Pancreas (tissue), 10 donors: ENCODE data around the gene SORL1-AS1.
A peak's percentile ranks its signal among the peaks of the same experiment; 100 is the strongest.

Experiments
- ATAC-seq, 4 donors: fragments of 200-7000 bp; cut with Tn5 transposase; one replicate each; pipeline versions ENCODE4 v1.8.0 to v1.9.1; 2020; ENCODE audit warnings: mild to moderate bottlenecking in 4 of 4, moderate library complexity in 4 of 4
- DNase-seq, 6 donors: peaks; one replicate each; pipeline ENCODE4 v3.0.0-alpha.2; 2020
- FAIRE-seq: peaks from 2 replicates; lab custom pipeline; 2012; peaks lifted over from hg19 to GRCh38; lab: Jason Lieb, UNC
- H3K27ac ChIP-seq, 4 donors: fragments of 200-600 bp; sonication (generic); 1 replicate in 3 of 4; 2 replicates in 1 of 4; pipeline versions ENCODE4 v1.5.0 to v1.8.0; 2020
- H3K27me3 ChIP-seq, 4 donors: fragments of 200-600 bp; one replicate each; pipeline ENCODE4 v1.8.0; 2021
- H3K36me3 ChIP-seq, 3 donors: fragments of 200-600 bp; sonication (generic) in 1 of 3; one replicate each; pipeline versions ENCODE4 v1.5.0 to v1.8.0; 2020 to 2021
- H3K4me1 ChIP-seq, 3 donors: fragments of 200-600 bp; one replicate each; pipeline ENCODE4 v1.8.0; 2021
- H3K4me3 ChIP-seq, 4 donors: fragments of 200-600 bp; sonication (generic) in 2 of 4; one replicate each; pipeline versions ENCODE4 v1.5.0 to v1.8.0; 2020 to 2021
- H3K9me3 ChIP-seq, 4 donors: fragments of 200-600 bp; one replicate each; pipeline ENCODE4 v1.8.0; 2021
- WGBS, 2 donors: extraction: QIAGEN DNeasy Blood & Tissue Kit; methylation state at CpG; one replicate each; pipeline ENCODE4 v1.1.7; 2013; 5-methylcytosine and 5-hydroxymethylcytosine counted together
- intact Hi-C, 3 donors: fragments of 100-400 bp; cut with DNase I; formaldehyde crosslinking; loops; one replicate each; pipeline versions ENCODE4 v1.11.1 to v1.14.2; 2022
- TF ChIP-seq, protein P1 (sequence below), 4 donors: fragments of 200-600 bp; sonication (generic) in 3 of 4; IDR thresholded peaks; one replicate each; pipeline versions ENCODE4 v1.5.0 to v1.8.0; 2021; ENCODE audit warnings: antibody characterized with exemption in 4 of 4
- donor health status: healthy with polysubstance abuse.
- donor health status: DM: no; HTN: no; CAD: no; lungs with moderate emphysema.
- donor health status: DM: no; HTN: no; CAD: no.
- donor health status: control.
- donor health status: control.
- donor health status: Bipolar disorder and iron deficiency.
- donor health status: DM: yes; HTN: yes; CAD: no.
- donor health status: DM: no; HTN: no; CAD: no.
- donor health status: DM: no; HTN: no; CAD: no.
- donor health status: DM: yes; HTN: yes; CAD: no.

Gene SORL1-AS1

DNA sequence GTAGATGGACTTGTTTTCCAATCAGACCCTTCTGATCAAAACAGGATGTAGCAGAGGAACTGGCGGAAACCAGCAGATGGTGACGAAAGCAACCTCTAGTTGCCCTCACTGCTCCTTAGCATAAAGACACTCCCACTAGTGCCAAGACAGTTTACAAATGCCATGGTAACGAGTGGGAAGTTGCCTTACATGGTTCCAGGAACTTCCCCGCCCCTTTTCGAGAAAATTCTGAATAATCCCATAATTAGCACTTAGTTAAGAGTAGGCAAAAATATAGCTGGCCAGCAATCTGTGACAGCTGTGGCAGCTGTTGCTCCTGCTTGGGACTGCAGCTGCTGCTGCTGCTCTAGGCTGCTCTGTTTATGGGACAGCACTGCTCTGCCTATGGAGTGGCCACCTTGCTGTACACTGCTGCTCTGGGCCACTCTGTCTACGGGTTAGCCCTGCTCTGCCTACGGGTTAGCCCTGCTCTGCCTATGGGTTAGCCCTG lies 34.1 kb downstream of the SORL1-AS1 start:
- DNase-seq: peak in 1 of 6 donors; percentile 21
- Histone ChIP-seq H3K36me3 (no peaks in the 10 kb centered on the region), H3K4me3 (no peak overlapping the region), H3K9me3 (no peaks in the 10 kb centered on the region), H3K4me1 (peaks cover 0 to 17% (median 0%) of the 10 kb centered on the region in 3 donors), H3K27ac (no peak overlapping the region), H3K27me3 (no peaks in the 10 kb centered on the region)
- FAIRE-seq: no peak
- 58 to 75% methylated on average over 7 of the region's 7 CpGs for WGBS, 2 donors
- TF ChIP-seq, protein P1, sequence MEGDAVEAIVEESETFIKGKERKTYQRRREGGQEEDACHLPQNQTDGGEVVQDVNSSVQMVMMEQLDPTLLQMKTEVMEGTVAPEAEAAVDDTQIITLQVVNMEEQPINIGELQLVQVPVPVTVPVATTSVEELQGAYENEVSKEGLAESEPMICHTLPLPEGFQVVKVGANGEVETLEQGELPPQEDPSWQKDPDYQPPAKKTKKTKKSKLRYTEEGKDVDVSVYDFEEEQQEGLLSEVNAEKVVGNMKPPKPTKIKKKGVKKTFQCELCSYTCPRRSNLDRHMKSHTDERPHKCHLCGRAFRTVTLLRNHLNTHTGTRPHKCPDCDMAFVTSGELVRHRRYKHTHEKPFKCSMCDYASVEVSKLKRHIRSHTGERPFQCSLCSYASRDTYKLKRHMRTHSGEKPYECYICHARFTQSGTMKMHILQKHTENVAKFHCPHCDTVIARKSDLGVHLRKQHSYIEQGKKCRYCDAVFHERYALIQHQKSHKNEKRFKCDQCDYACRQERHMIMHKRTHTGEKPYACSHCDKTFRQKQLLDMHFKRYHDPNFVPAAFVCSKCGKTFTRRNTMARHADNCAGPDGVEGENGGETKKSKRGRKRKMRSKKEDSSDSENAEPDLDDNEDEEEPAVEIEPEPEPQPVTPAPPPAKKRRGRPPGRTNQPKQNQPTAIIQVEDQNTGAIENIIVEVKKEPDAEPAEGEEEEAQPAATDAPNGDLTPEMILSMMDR (IDR thresholded peaks at IDR 0.05): no peak
- intact Hi-C loops: no loop called here
- ATAC-seq: peak in 3 of 4 donors; percentile 46 to 71 (median 50)

DNA sequence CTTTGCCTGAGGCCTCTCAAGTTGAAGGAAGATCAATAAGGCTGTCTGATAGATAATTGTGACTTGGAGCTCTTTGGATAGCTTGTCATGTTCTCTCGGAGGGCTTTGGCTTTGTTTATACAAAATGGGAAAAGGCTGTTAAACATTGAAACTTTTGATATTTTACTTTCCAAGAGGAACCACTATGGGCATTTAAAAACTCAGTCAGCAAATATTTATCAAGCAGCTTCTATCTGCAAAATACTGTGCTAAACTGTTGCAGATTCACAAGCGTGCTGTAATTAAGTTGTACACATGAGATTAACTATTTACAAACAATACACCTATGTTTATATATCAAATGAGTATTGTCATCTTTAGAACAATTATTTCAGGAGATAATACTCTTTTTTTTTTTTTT lies 35.2 kb downstream of the SORL1-AS1 start:
- Histone ChIP-seq H3K27me3 (no peaks in the 10 kb centered on the region), H3K4me3 (no peak overlapping the region), H3K36me3 (no peaks in the 10 kb centered on the region), H3K4me1 (peaks cover 0 to 17% (median 0%) of the 10 kb centered on the region in 3 donors), H3K9me3 (no peaks in the 10 kb centered on the region), H3K27ac (peak overlapping the region in 2 of 4 donors; percentile 29 to 69)
- intact Hi-C loops: no loop called here
- ATAC-seq: peak in 1 of 4 donors; percentile 9
- no peak for FAIRE-seq
- 46 to 53% methylated on average over 2 of the region's 2 CpGs for WGBS, 2 donors
- no peak for DNase-seq
- TF ChIP-seq, protein P1 (IDR thresholded peaks at IDR 0.05): no peak

DNA sequence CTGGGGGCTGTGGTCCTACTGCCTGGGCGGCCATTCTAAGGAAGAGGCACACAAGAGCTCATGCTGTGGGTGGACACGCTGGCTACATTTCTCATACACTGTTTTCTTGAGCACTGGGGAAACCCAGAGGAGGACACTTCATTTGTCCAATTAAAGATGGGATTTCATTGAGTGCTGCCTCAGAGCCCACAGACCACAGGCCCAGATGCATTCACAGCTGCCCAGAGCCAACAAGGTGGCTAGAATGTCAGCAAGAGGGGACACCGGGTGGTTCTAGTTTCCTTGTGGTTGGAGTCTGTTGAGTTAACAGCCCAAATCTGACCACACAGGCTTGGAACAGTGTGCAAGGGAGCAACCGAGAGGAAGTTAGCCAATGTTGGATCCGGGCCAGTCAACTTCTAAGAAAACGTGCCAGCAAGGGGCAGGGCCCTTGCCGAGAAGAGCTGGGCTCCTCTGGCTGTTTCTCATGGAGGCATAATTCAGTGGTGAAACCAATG lies 35.7 kb downstream of the SORL1-AS1 start:
- Histone ChIP-seq H3K27me3 (no peaks in the 10 kb centered on the region), H3K4me1 (peaks cover 0 to 17% (median 0%) of the 10 kb centered on the region in 3 donors), H3K4me3 (no peak overlapping the region), H3K27ac (peak overlapping the region in 2 of 4 donors; percentile 29 to 69), H3K36me3 (no peaks in the 10 kb centered on the region), H3K9me3 (no peaks in the 10 kb centered on the region)
- FAIRE-seq: peak; percentile 37
- WGBS, 2 donors: 28 to 34% methylated on average over 7 of the region's 7 CpGs
- TF ChIP-seq, protein P1 (IDR thresholded peaks at IDR 0.05): no peak
- DNase-seq: peak; percentile 60 to 80 (median 71)
- peak; percentile 71 to 93 (median 92) for ATAC-seq
- intact Hi-C loops: no loop called here

DNA sequence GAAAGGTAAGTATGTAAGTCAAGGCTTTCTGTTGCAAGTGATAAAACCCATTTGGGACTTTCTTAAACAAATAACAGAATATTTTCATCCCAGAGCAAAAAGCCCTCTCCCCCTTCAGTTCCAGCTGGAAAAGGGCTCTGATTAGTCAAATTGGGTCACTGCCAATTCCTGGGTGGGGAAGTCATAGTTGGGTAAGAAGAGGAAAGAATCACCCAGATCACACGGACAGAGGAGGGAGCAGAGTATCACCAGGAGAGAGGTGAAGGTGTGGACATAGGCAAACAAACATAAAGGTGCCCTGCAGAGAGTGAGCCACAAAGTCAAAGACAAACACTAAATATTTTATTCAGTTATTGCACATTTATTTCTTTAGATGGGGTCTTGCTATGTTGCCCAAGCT lies 36.9 kb downstream of the SORL1-AS1 start:
- Histone ChIP-seq H3K4me1 (peaks cover 0 to 17% (median 0%) of the 10 kb centered on the region in 3 donors), H3K4me3 (no peak overlapping the region), H3K27me3 (no peaks in the 10 kb centered on the region), H3K27ac (no peak overlapping the region), H3K36me3 (no peaks in the 10 kb centered on the region), H3K9me3 (no peaks in the 10 kb centered on the region)
- ATAC-seq (no peak), FAIRE-seq (no peak), DNase-seq (no peak)
- TF ChIP-seq, protein P1 (IDR thresholded peaks at IDR 0.05): no peak
- intact Hi-C loops: no loop called here
- WGBS, 2 donors: 23 to 24% methylated on average over 1 of the region's 1 CpG
